GM12878 (cell line): ENCODE results near the gene TSPYL4. TPM values are rescaled to one million over a fixed set of nuclear protein-coding genes. Genes with fewer than 3 reads are reported as not detected.

ENCODE experiments used
- ATAC-seq: fragments of 200-7000 bp; cut with Tn5 transposase; 3 replicates; pipeline ENCODE4 v1.9.1; 2020; ENCODE audit warnings: mild to moderate bottlenecking, moderate library complexity
- BruUV-seq: library from RNA; stranded (reverse); fragments of 400-500 nt; replicated peaks from 2 replicates; lab custom pipeline; 2021; lab: Mats Ljungman, UMichigan
- CTCF ChIA-PET: fragments of 300-600 bp; sonication (Branson Sonifier 250); formaldehyde crosslinking; extraction: SDS; loops from one replicate; lab custom pipeline; 2021; ENCODE audit warnings: inconsistent platforms; lab: Yijun Ruan, JAX
- POLR2A ChIA-PET: fragments of 350-600 bp; formaldehyde crosslinking; extraction: SDS; loops from one replicate; lab custom pipeline; 2021; ENCODE audit warnings: inconsistent platforms; lab: Charles Lee
- RAD21 ChIA-PET: fragments of 300-600 bp; sonication (Branson Sonifier 250); formaldehyde crosslinking; loops from one replicate; lab custom pipeline; 2023; ENCODE audit warnings: antibody characterized with exemption; ENCODE audit not compliant: unreplicated experiment; lab: Charles Lee
- SMC1A ChIA-PET: fragments of 300-600 bp; sonication (Branson Sonifier 250); formaldehyde crosslinking; loops from one replicate; lab custom pipeline; 2023; ENCODE audit not compliant: unreplicated experiment, uncharacterized antibody; lab: Charles Lee
- DNase-seq: peaks from one replicate; pipeline ENCODE4 v3.0.0-alpha.2; 2011; ENCODE audit warnings: low read depth, low spot score
- FAIRE-seq: peaks from 3 replicates; lab custom pipeline; 2011; peaks lifted over from hg19 to GRCh38; lab: Jason Lieb, UNC
- H2AFZ ChIP-seq: 2 replicates; pipeline ENCODE4 v1.6.0; 2011; ENCODE audit warnings: low read depth, low read length, control low read depth; ENCODE audit not compliant: control insufficient read depth
- H3K27ac ChIP-seq: 2 replicates; pipeline ENCODE4 v1.5.1; 2011; ENCODE audit warnings: control low read depth; ENCODE audit not compliant: control insufficient read depth, insufficient read depth
- H3K27me3 ChIP-seq, 2 experiments: replicated peaks in 1 of 2; 2 replicates each; pipeline versions ENCODE4 v1.6.0 to v1.6.1; 2011; ENCODE audit warnings: low read length in 1 of 2; ENCODE audit not compliant: control insufficient read depth in 2 of 2, insufficient read depth in 2 of 2
- H3K36me3 ChIP-seq, 2 experiments: 2 replicates each; pipeline ENCODE4 v1.5.1; 2011; ENCODE audit warnings: low read length in 1 of 2; ENCODE audit not compliant: control insufficient read depth in 2 of 2, insufficient read depth in 2 of 2
- H3K4me1 ChIP-seq: 2 replicates; pipeline ENCODE4 v1.6.1; 2011; ENCODE audit warnings: mild to moderate bottlenecking, low read length, moderate library complexity, mixed read lengths; ENCODE audit not compliant: control insufficient read depth, insufficient read depth
- H3K4me2 ChIP-seq: 2 replicates; pipeline ENCODE4 v1.6.0; 2011; ENCODE audit warnings: control low read depth; ENCODE audit not compliant: control insufficient read depth, insufficient read depth
- H3K4me3 ChIP-seq: fragments of 200-600 bp; sonication (generic); 2 replicates; pipeline ENCODE4 v1.5.1; 2016
- H3K79me2 ChIP-seq: 2 replicates; pipeline ENCODE4 v1.6.0; 2011; ENCODE audit warnings: low read length; ENCODE audit not compliant: control insufficient read depth, insufficient read depth
- H3K9ac ChIP-seq: 2 replicates; pipeline ENCODE4 v1.8.0; 2011; ENCODE audit warnings: low read length, control low read depth, mixed read lengths; ENCODE audit not compliant: control insufficient read depth, insufficient read depth
- H3K9me3 ChIP-seq: replicated peaks from 3 replicates; pipeline ENCODE4 v1.5.1; 2011; ENCODE audit warnings: mild to moderate bottlenecking, low read length; ENCODE audit not compliant: control insufficient read depth, insufficient read depth
- H4K20me1 ChIP-seq: 2 replicates; pipeline ENCODE4 v1.6.0; 2011; ENCODE audit not compliant: control insufficient read depth, insufficient read depth
- CUX1 ChIP-seq: IDR thresholded peaks from 2 replicates; pipeline ENCODE4 v1.6.1; 2012; ENCODE audit warnings: improper control_type of control experiment, low read depth, low read length; ENCODE audit not compliant: insufficient replicate concordance
- EZH2 ChIP-seq: IDR thresholded peaks from 2 replicates; pipeline ENCODE4 v1.6.1; 2012; ENCODE audit warnings: low read depth, mild to moderate bottlenecking, control low read depth, inconsistent platforms, low read length, borderline replicate concordance; ENCODE audit not compliant: control insufficient read depth
- FOXK2 ChIP-seq: fragments of 450-650 bp; IDR thresholded peaks from 2 replicates; pipeline ENCODE4 v1.6.1; 2017; ENCODE audit warnings: mild to moderate bottlenecking, moderate library complexity
- POLR2A ChIP-seq: IDR thresholded peaks from 2 replicates; pipeline ENCODE4 v1.6.1; 2011; ENCODE audit warnings: low read depth, mild to moderate bottlenecking, low read length
- SIX5 ChIP-seq: IDR thresholded peaks from 2 replicates; pipeline ENCODE4 v1.6.1; 2011; ENCODE audit warnings: mild to moderate bottlenecking, low read depth, low read length, moderate library complexity; ENCODE audit not compliant: severe bottlenecking
- WGBS: methylation state at CpG from one replicate; pipeline ENCODE4 v1.1.6; 2016; ENCODE audit warnings: low lambda C conversion rate; ENCODE audit not compliant: insufficient replicate concordance, insufficient coverage; ENCODE audit errors: missing lambda C conversion rate; 5-methylcytosine and 5-hydroxymethylcytosine counted together
- in situ Hi-C: fragments of 300-500 bp; cut with MboI; formaldehyde crosslinking; loops from 9 replicates; pipeline ENCODE4 v1.14.3; 2018; ENCODE audit warnings: mixed read lengths
- intact Hi-C: fragments of 100-400 bp; cut with micrococcal nuclease; formaldehyde crosslinking; loops from one replicate; pipeline ENCODE4 v1.14.2; 2022; ENCODE audit not compliant: unreplicated experiment
- polyA plus RNA-seq, 11 experiments: library from polyadenylated mRNA; depleted of rRNA in 4 of 11; unstranded in 6 of 11; stranded (reverse) in 5 of 11; fragments of >200 nt; fragmentation: Nextera tagmentation in 4 of 11; fragmentation: Illumina TruSeq in 1 of 11; extraction: Ambion mirVana in 4 of 11; extraction: Trizol in 1 of 11; gene quantifications; 1 replicate in 1 of 11; 2 replicates in 10 of 11; pipeline versions ENCODE4 v1.2.1 to v1.2.3, GENCODE V29; 2011 to 2016; ENCODE audit warnings: inconsistent platforms in 2 of 11, missing spikeins in 2 of 11, low read depth in 1 of 11
- total RNA-seq, 4 experiments: library from RNA; depleted of rRNA in 3 of 4; stranded (reverse); fragments of >200 nt in 3 of 4; fragmentation: Illumina TruSeq in 1 of 4; extraction: Trizol in 1 of 4; gene quantifications; 2 replicates each; pipeline versions ENCODE4 v1.2.1 to v1.2.3, GENCODE V29; 2013 to 2021

TSPYL4 gene
- total and polyA plus RNA-seq, 10 of the 15 experiments (the other 5 are each of a cell fraction or from before 2014, with no cell fraction given): 1.5 to 27.6 (median 20.0) TPM

- RAD21 ChIA-PET: interaction anchor here (1.4 kb wide), 1 partner anchor 140 kb away, joined by 3 read pairs; no protein-coding TSS in a partner anchor
- no peaks in the 10 kb centered on the region; the same call in 2 of the 3 replicates for H3K9me3 ChIP-seq
- H3K4me3 ChIP-seq: peak overlapping the region; percentile 94; the same call in 1 of the 2 replicates
- BruUV-seq: no TSS peak
- SMC1A ChIA-PET: interaction anchor here (0.6 to 1.3 kb wide), 3 partner anchors 16 to 34 kb away, joined by 3 read pairs; no protein-coding TSS in a partner anchor
- no peaks in the 10 kb centered on the region for H3K36me3 ChIP-seq
- intact Hi-C loops (loop anchor here (10.0 kb wide), 1 partner anchor 237 kb away; no protein-coding TSS in a partner anchor), in situ Hi-C loops (no loop called here)
- peak overlapping the region; percentile 95 for H3K4me2 ChIP-seq
- H4K20me1 ChIP-seq: no peaks in the 10 kb centered on the region
- FAIRE-seq (no peak), DNase-seq (no peak), ATAC-seq (no peak)
- H3K9ac ChIP-seq: no peak overlapping the region
- H3K79me2 ChIP-seq: peaks cover 38% of the 10 kb centered on the region
- H3K4me1 ChIP-seq: peaks cover 13% of the 10 kb centered on the region
- H3K27ac ChIP-seq: no peak overlapping the region
- TF ChIP-seq POLR2A: 0 out of 2 replicates have a peak, but pooled peaks have one; percentile 13
- TF ChIP-seq SIX5: no peak
- no peak overlapping the region for H2AFZ ChIP-seq
- H3K27me3 ChIP-seq: no peaks in the 10 kb centered on the region
- WGBS: 94% methylated on average over 6 of the region's 6 CpGs
- POLR2A ChIA-PET: interaction anchor here (0.9 to 3.1 kb wide), 2 partner anchors 17 to 21 kb away, joined by 3 to 12 read pairs; no protein-coding TSS in a partner anchor
- CTCF ChIA-PET: interaction anchor here (0.7 to 2.0 kb wide), 12 partner anchors 8 to 239 kb away, joined by 3 to 10 read pairs (median 4); no protein-coding TSS in a partner anchor
Measured at GRCh38 chr6:116251568-116252384, 2.1 kb downstream of the TSPYL4 start.

DNA sequence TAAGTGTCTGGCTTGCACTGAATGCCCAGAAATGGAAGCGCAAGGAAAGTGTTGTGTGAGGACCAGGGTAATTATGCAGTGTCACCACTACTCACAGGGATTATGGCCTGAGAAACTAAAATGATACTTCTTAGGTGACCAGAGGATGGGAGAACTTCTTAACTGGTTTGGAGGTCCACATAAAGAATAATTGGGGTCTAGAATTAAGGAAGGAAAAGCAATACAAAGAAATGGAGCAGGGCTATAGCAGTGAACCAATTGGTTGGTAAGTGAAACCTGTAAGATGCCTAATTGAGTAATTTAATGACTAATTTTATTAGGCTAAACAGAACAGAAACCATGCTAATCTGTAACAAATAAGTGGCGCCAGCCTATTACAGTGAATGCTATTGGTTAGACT, 5.3 kb downstream of the TSPYL4 start:
- H3K79me2 ChIP-seq: peaks cover 25% of the 10 kb centered on the region
- SMC1A ChIA-PET: interaction anchor here (1.5 to 1.9 kb wide), 2 partner anchors 13 to 38 kb away, joined by 3 to 6 read pairs; no protein-coding TSS in a partner anchor
- intact Hi-C loops (no loop called here), in situ Hi-C loops (no loop called here)
- no peak overlapping the region for H2AFZ ChIP-seq
- no peak overlapping the region for H3K9ac ChIP-seq
- no peak for FAIRE-seq
- no peak overlapping the region for H3K27ac ChIP-seq
- TF ChIP-seq FOXK2 (no peak), EZH2 (no peak), CUX1 (no peak)
- peaks cover 8% of the 10 kb centered on the region for H3K4me1 ChIP-seq
- no peaks in the 10 kb centered on the region; the same call in 1 of the 2 replicates for H4K20me1 ChIP-seq
- CTCF ChIA-PET: interaction anchor here (1.0 to 2.4 kb wide), 7 partner anchors 13 to 313 kb away, joined by 3 to 5 read pairs (median 3); no protein-coding TSS in a partner anchor
- DNase-seq: no peak
- RAD21 ChIA-PET: no interaction called here
- peak; percentile 23 for ATAC-seq
- peaks cover 0 to 5% of the 10 kb centered on the region in 2 experiments; a peak in 1 of 4 replicates for H3K36me3 ChIP-seq
- POLR2A ChIA-PET: no interaction called here
- no TSS peak for BruUV-seq
- H3K4me2 ChIP-seq: peak overlapping the region; percentile 13; the same call in 1 of the 2 replicates
- 95% methylated on average over 2 of the region's 2 CpGs for WGBS
- no peaks in the 10 kb centered on the region for H3K27me3 ChIP-seq
- H3K9me3 ChIP-seq: no peaks in the 10 kb centered on the region; the same call in 2 of the 3 replicates
- no peak overlapping the region for H3K4me3 ChIP-seq
